ENCODE measurements around the gene ZNFX1. TPM values are rescaled to one million over a fixed set of nuclear protein-coding genes. Genes with fewer than 3 reads are reported as not detected.

The ZNFX1 gene
- total and polyA plus RNA-seq, 9 of the 15 experiments (the other 6 are each of a cell fraction or from before 2014, with no cell fraction given) = 3.8 to 13.8 (median 10.3) TPM

DNA sequence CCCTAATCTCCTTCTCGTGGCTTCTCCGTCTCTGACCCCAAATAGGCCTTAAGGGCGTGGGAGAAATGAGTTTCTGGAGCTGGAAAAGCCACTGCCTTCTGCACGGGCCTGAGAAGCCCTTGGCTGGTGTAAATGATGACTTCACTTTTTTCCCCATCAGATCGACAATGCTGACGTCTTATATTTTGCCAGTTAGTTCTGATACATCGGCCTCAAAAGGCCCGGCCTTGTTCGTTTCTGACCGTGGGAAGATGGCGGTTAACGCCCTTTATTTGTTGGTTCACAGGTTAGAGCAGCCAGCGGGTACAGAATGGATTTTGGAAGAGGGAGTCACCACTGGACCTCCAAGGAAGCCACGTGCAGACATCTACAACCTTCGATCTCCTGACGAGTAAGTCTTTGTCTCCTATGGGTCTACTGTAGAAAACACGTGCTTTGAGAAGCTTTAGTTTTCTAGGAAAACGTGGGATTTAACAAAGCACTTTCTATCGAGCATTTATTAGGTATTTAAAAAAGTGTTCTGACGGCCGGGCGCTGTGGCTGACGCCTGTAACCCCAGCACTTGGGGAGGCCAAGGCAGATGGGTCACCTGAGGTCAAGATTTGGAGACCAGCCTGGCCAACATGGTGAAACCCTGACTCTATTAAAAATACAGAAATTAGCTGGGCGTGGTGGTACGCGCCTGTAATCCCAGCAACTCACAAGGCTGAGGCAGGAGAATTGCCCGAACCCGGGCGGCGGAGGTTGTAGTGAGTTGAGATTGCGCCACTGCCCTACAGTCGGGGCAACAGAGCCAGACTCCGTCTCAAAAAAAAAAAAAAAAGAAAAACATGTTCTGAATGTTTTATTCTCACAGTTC, 1.2 kb upstream of the ZNFX1 start (continued):
- TF ChIP-seq NONO (IDR thresholded peaks at IDR 0.05; ENCODE audit: low read depth in 2 of 2, low read length in 1 of 2) (no peak; a peak in 2 of 4 replicates), MCM7 (IDR thresholded peaks at IDR 0.05) (no peak), SNIP1 (IDR thresholded peaks at IDR 0.05; ENCODE audit: low read depth) (no peak), ZNF445 (CRISPR knock-in tag; IDR thresholded peaks at IDR 0.05; ENCODE audit: low read depth) (no peak), XRCC3 (IDR thresholded peaks at IDR 0.05) (no peak), POU5F1 (IDR thresholded peaks at IDR 0.05; ENCODE audit: borderline replicate concordance, low read depth, low read length, partially characterized antibody) (no peak), RHOXF2B (CRISPR knock-in tag; conservative IDR thresholded peaks at IDR 0.05) (no peak), ZNF41 (CRISPR knock-in tag; conservative IDR thresholded peaks at IDR 0.05) (no peak; the same call in 1 of the 2 replicates), ZNF589 (CRISPR knock-in tag; IDR thresholded peaks at IDR 0.05; ENCODE audit: low read depth) (no peak), ZNF586 (CRISPR knock-in tag; conservative IDR thresholded peaks at IDR 0.05) (no peak), FOXJ3 (CRISPR knock-in tag; IDR thresholded peaks at IDR 0.05) (no peak), TAF15 (IDR thresholded peaks at IDR 0.05; ENCODE audit: low read depth, low read length) (no peak), RCOR1 (IDR thresholded peaks at IDR 0.05; ENCODE audit: borderline replicate concordance in 1 of 2, low read depth in 2 of 2, low read length in 2 of 2) (no peak), ZFP1 (CRISPR knock-in tag; IDR thresholded peaks at IDR 0.05) (no peak), TCF7 (IDR thresholded peaks at IDR 0.05; ENCODE audit: borderline replicate concordance) (no peak), NRF1 (conservative IDR thresholded peaks at IDR 0.05 in 1 of 2, IDR thresholded peaks at IDR 0.05 in 1 of 2) (no peak), POLR2G (IDR thresholded peaks at IDR 0.05; ENCODE audit: low read depth, low read length) (no peak), ZFP30 (CRISPR knock-in tag; IDR thresholded peaks at IDR 0.05; ENCODE audit: borderline replicate concordance) (no peak), ZNF184 (CRISPR knock-in tag; IDR thresholded peaks at IDR 0.05) (no peak)
- TF ChIP-seq, protein P1, sequence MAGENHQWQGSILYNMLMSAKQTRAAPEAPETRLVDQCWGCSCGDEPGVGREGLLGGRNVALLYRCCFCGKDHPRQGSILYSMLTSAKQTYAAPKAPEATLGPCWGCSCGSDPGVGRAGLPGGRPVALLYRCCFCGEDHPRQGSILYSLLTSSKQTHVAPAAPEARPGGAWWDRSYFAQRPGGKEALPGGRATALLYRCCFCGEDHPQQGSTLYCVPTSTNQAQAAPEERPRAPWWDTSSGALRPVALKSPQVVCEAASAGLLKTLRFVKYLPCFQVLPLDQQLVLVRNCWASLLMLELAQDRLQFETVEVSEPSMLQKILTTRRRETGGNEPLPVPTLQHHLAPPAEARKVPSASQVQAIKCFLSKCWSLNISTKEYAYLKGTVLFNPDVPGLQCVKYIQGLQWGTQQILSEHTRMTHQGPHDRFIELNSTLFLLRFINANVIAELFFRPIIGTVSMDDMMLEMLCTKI (IDR thresholded peaks at IDR 0.05; ENCODE audit: partially characterized antibody) = no peak
- TF ChIP-seq, protein P2, sequence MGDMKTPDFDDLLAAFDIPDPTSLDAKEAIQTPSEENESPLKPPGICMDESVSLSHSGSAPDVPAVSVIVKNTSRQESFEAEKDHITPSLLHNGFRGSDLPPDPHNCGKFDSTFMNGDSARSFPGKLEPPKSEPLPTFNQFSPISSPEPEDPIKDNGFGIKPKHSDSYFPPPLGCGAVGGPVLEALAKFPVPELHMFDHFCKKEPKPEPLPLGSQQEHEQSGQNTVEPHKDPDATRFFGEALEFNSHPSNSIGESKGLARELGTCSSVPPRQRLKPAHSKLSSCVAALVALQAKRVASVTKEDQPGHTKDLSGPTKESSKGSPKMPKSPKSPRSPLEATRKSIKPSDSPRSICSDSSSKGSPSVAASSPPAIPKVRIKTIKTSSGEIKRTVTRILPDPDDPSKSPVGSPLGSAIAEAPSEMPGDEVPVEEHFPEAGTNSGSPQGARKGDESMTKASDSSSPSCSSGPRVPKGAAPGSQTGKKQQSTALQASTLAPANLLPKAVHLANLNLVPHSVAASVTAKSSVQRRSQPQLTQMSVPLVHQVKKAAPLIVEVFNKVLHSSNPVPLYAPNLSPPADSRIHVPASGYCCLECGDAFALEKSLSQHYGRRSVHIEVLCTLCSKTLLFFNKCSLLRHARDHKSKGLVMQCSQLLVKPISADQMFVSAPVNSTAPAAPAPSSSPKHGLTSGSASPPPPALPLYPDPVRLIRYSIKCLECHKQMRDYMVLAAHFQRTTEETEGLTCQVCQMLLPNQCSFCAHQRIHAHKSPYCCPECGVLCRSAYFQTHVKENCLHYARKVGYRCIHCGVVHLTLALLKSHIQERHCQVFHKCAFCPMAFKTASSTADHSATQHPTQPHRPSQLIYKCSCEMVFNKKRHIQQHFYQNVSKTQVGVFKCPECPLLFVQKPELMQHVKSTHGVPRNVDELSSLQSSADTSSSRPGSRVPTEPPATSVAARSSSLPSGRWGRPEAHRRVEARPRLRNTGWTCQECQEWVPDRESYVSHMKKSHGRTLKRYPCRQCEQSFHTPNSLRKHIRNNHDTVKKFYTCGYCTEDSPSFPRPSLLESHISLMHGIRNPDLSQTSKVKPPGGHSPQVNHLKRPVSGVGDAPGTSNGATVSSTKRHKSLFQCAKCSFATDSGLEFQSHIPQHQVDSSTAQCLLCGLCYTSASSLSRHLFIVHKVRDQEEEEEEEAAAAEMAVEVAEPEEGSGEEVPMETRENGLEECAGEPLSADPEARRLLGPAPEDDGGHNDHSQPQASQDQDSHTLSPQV (IDR thresholded peaks at IDR 0.05) = no peak
- TF ChIP-seq, protein P3, sequence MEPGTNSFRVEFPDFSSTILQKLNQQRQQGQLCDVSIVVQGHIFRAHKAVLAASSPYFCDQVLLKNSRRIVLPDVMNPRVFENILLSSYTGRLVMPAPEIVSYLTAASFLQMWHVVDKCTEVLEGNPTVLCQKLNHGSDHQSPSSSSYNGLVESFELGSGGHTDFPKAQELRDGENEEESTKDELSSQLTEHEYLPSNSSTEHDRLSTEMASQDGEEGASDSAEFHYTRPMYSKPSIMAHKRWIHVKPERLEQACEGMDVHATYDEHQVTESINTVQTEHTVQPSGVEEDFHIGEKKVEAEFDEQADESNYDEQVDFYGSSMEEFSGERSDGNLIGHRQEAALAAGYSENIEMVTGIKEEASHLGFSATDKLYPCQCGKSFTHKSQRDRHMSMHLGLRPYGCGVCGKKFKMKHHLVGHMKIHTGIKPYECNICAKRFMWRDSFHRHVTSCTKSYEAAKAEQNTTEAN (CRISPR knock-in tag; IDR thresholded peaks at IDR 0.05) = no peak; the same call in 1 of the 2 replicates
